CD14-positive monocyte (primary cell): ENCODE results near the gene PTPN2. TPM values are rescaled to one million over a fixed set of nuclear protein-coding genes. Genes with fewer than 3 reads are reported as not detected.
"Not testable (repeated sequence)": the region's sequence is repeated elsewhere in the genome, so short reads cannot be mapped to it uniquely, and the experiment has no call there.

Source experiments
- DNase-seq, 3 donors: peaks; one replicate each; pipeline ENCODE4 v3.0.0-alpha.2; 2011 to 2022
- H2AFZ ChIP-seq: 2 replicates; pipeline ENCODE4 v1.6.0; 2012; ENCODE audit warnings: mild to moderate bottlenecking, low read depth, low read length, inconsistent platforms; ENCODE audit not compliant: insufficient read depth, poor library complexity, severe bottlenecking
- H3K27ac ChIP-seq, 2 donors: 1 replicate in 1 of 2; 2 replicates in 1 of 2; pipeline ENCODE4 v1.5.1; 2012 to 2013; ENCODE audit warnings: low read length in 2 of 2, control low read depth in 1 of 2, inconsistent platforms in 1 of 2, low read depth in 1 of 2, mild to moderate bottlenecking in 1 of 2
- H3K27me3 ChIP-seq, 2 donors: one replicate each; pipeline versions ENCODE4 v1.6.0 to v1.6.1; 2011 to 2013; ENCODE audit warnings: low read length in 2 of 2; ENCODE audit not compliant: control insufficient read depth in 2 of 2, insufficient read depth in 2 of 2
- H3K36me3 ChIP-seq, 2 donors: replicated peaks in 1 of 2; 1 replicate in 1 of 2; 2 replicates in 1 of 2; pipeline versions ENCODE4 v1.5.1 to v1.6.1; 2012 to 2013; ENCODE audit warnings: low read length in 2 of 2, control low read depth in 1 of 2, inconsistent platforms in 1 of 2, mild to moderate bottlenecking in 1 of 2; ENCODE audit not compliant: insufficient read depth in 2 of 2, control insufficient read depth in 1 of 2
- H3K4me1 ChIP-seq, 2 donors: 1 replicate in 1 of 2; 2 replicates in 1 of 2; pipeline versions ENCODE4 v1.5.1 to v1.6.1; 2012 to 2013; ENCODE audit warnings: low read length in 2 of 2, control low read depth in 1 of 2, inconsistent platforms in 1 of 2, mild to moderate bottlenecking in 1 of 2, moderate library complexity in 1 of 2; ENCODE audit not compliant: insufficient read depth in 2 of 2, control insufficient read depth in 1 of 2
- H3K4me2 ChIP-seq: replicated peaks from 2 replicates; pipeline ENCODE3; 2012; ENCODE audit warnings: low read length, moderate library complexity, mild to moderate bottlenecking; ENCODE audit not compliant: poor library complexity, severe bottlenecking; ENCODE audit errors: extremely low read depth
- H3K4me3 ChIP-seq, 3 experiments: fragments of 200-600 bp in 1 of 3; sonication (generic) in 1 of 3; replicated peaks in 1 of 3; 1 replicate in 2 of 3; 2 replicates in 1 of 3; pipeline ENCODE4 v1.5.1; 2011 to 2013; ENCODE audit warnings: low read length in 3 of 3, mild to moderate bottlenecking in 3 of 3, control low read depth in 2 of 3, low read depth in 2 of 3, inconsistent platforms in 1 of 3, moderate library complexity in 1 of 3
- H3K79me2 ChIP-seq: 2 replicates; pipeline ENCODE4 v1.6.0; 2012; ENCODE audit warnings: mild to moderate bottlenecking, control low read depth, inconsistent platforms, low read length, moderate library complexity; ENCODE audit not compliant: insufficient read depth
- H3K9ac ChIP-seq: 2 replicates; pipeline ENCODE4 v1.6.0; 2017; ENCODE audit warnings: low read length, mild to moderate bottlenecking; ENCODE audit not compliant: insufficient read depth, poor library complexity, severe bottlenecking
- H3K9me3 ChIP-seq, 2 donors: replicated peaks in 1 of 2; 1 replicate in 1 of 2; 2 replicates in 1 of 2; pipeline versions ENCODE4 v1.5.1 to v1.6.1; 2012 to 2013; ENCODE audit warnings: low read length in 2 of 2, control low read depth in 1 of 2; ENCODE audit not compliant: control insufficient read depth in 1 of 2, insufficient read depth in 1 of 2
- H4K20me1 ChIP-seq: 2 replicates; pipeline ENCODE4 v1.6.0; 2012; ENCODE audit warnings: mild to moderate bottlenecking, low read length, control low read depth, moderate library complexity; ENCODE audit not compliant: insufficient read depth
- H3K27ac Mint-ChIP-seq, 7 donors: one replicate each; pipeline ENCODE4 v1.8.0; 2020; ENCODE audit warnings: mild to moderate bottlenecking in 7 of 7, mixed read lengths in 7 of 7, moderate library complexity in 6 of 7, inconsistent platforms in 2 of 7
- H3K27me3 Mint-ChIP-seq, 3 donors: one replicate each; pipeline ENCODE4 v1.8.0; 2021 to 2022; ENCODE audit warnings: low read depth in 3 of 3, mild to moderate bottlenecking in 3 of 3, mixed read lengths in 3 of 3, moderate library complexity in 3 of 3, inconsistent platforms in 1 of 3
- H3K36me3 Mint-ChIP-seq, 2 donors: one replicate each; pipeline ENCODE4 v1.8.0; 2020; ENCODE audit warnings: mixed read lengths in 2 of 2, inconsistent platforms in 1 of 2, mild to moderate bottlenecking in 1 of 2
- H3K4me1 Mint-ChIP-seq: one replicate; pipeline ENCODE4 v1.8.0; 2020; ENCODE audit warnings: mild to moderate bottlenecking, mixed read lengths
- H3K4me3 Mint-ChIP-seq, 2 donors: one replicate each; pipeline ENCODE4 v1.8.0; 2020; ENCODE audit warnings: mild to moderate bottlenecking in 2 of 2, mixed read lengths in 2 of 2, moderate library complexity in 1 of 2
- H3K9me3 Mint-ChIP-seq, 7 donors: one replicate each; pipeline ENCODE4 v1.8.0; 2020 to 2022; ENCODE audit warnings: mixed read lengths in 7 of 7, mild to moderate bottlenecking in 6 of 7, moderate library complexity in 6 of 7, inconsistent platforms in 2 of 7
- WGBS: methylation state at CpG from one replicate; pipeline ENCODE4 v1.1.5; 2013; ENCODE audit warnings: missing lambda C conversion rate; ENCODE audit not compliant: insufficient coverage; 5-methylcytosine and 5-hydroxymethylcytosine counted together
- intact Hi-C, 2 donors: fragments of 100-400 bp; cut with micrococcal nuclease; formaldehyde crosslinking; loops; one replicate each; pipeline versions ENCODE4 v1.15.0 to v1.15.1; 2023
- polyA plus RNA-seq, 3 donors: library from polyadenylated mRNA; depleted of rRNA in 1 of 3; unstranded in 2 of 3; stranded (reverse) in 1 of 3; fragments of 300-500 nt in 2 of 3; fragments of >200 nt in 1 of 3; fragmentation: Illumina TruSeq in 2 of 3; gene quantifications; 1 replicate in 2 of 3; 2 replicates in 1 of 3; pipeline ENCODE4 v1.2.3, GENCODE V29; 2012 to 2021
- TF ChIP-seq, protein P1 (sequence below): fragments of 200-600 bp; IDR thresholded peaks from one replicate; pipeline ENCODE4 v1.8.0; 2022; ENCODE audit warnings: antibody characterized with exemption, mild to moderate bottlenecking

The PTPN2 gene
- polyA plus RNA-seq, 3 donors, result 55.6 to 108 (median 78.4) TPM

DNA sequence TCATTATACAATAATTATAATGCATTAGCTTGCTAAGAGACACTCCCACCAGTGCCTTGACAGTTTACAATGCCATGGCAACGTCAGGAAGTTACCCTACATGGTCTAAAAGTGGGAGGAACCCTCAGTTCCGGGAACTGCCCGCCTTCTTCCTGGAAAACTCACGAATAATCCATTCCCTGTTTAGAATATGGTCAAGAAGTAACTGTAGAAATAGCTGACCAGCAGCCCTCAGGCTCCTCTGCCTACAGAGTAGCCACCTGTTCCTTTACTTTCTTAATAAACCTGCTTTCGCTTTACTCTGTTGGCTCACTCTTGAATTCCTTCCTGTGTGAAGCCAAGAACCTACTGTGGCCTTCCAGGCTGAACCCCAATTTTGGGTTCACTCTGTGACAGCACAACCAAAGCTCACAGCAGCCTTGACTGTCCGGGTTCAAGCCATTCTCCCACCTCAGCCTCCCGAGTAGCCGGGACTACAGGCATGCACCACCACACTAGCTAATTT, 20.0 kb upstream of the PTPN2 start:
- no peak for DNase-seq
- Histone ChIP-seq H3K36me3 (no peaks in the 10 kb centered on the region), H3K27me3 (peaks cover 0 to 17% of the 10 kb centered on the region in 2 donors), H3K9ac (no peak overlapping the region), H2AFZ (peak overlapping the region; percentile 55), H3K4me1 (no peaks in the 10 kb centered on the region), H3K79me2 (no peaks in the 10 kb centered on the region), H4K20me1 (no peaks in the 10 kb centered on the region), H3K4me2 (peak overlapping the region; percentile 8), H3K4me3 (no peak overlapping the region), H3K9me3 (no peaks in the 10 kb centered on the region), H3K27ac (no peak overlapping the region)
- H3K9me3 Mint-ChIP-seq, result no peaks in the 10 kb centered on the region
- 90% methylated on average over 1 of the region's 8 CpGs for WGBS
- intact Hi-C loops, result no loop called here
- peaks cover 11 to 15% (median 13%) of the 10 kb centered on the region in 3 donors for H3K27me3 Mint-ChIP-seq
- peak overlapping the region in 2 of 7 donors; percentile 31 to 42 for H3K27ac Mint-ChIP-seq
- H3K36me3 Mint-ChIP-seq, result no peaks in the 10 kb centered on the region
- peak overlapping the region; percentile 32 to 55 for H3K4me3 Mint-ChIP-seq
- peaks cover 8% of the 10 kb centered on the region for H3K4me1 Mint-ChIP-seq
- TF ChIP-seq, protein P1, sequence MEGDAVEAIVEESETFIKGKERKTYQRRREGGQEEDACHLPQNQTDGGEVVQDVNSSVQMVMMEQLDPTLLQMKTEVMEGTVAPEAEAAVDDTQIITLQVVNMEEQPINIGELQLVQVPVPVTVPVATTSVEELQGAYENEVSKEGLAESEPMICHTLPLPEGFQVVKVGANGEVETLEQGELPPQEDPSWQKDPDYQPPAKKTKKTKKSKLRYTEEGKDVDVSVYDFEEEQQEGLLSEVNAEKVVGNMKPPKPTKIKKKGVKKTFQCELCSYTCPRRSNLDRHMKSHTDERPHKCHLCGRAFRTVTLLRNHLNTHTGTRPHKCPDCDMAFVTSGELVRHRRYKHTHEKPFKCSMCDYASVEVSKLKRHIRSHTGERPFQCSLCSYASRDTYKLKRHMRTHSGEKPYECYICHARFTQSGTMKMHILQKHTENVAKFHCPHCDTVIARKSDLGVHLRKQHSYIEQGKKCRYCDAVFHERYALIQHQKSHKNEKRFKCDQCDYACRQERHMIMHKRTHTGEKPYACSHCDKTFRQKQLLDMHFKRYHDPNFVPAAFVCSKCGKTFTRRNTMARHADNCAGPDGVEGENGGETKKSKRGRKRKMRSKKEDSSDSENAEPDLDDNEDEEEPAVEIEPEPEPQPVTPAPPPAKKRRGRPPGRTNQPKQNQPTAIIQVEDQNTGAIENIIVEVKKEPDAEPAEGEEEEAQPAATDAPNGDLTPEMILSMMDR, result no peak

DNA sequence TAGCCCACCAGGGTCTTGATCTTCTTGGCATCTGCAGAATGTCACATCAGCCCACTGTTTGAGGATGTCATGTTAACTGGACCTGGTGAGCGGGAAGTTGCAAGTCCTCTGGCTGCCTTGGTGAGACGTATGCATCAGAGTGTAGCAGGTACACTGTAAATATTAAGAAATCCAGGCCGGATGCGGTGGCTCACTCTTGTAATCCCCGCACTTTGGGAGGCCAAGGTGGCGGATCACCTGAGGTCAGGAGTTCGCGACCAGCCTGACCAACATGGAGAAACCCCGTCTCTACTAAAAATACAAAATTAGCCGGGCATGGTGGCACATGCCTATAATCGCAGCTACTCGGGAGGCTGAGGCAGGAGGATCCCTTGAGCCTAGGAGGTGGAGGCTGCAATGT, 17.2 kb upstream of the PTPN2 start:
- H3K4me2 ChIP-seq, intact Hi-C loops, H4K20me1 ChIP-seq, H2AFZ ChIP-seq, H3K9ac ChIP-seq, H3K27ac ChIP-seq, H3K36me3 Mint-ChIP-seq, H3K27ac Mint-ChIP-seq, DNase-seq, H3K9me3 Mint-ChIP-seq, H3K4me1 ChIP-seq, H3K36me3 ChIP-seq, H3K4me3 Mint-ChIP-seq, H3K4me3 ChIP-seq, H3K27me3 ChIP-seq, H3K9me3 ChIP-seq, H3K79me2 ChIP-seq: not testable (repeated sequence)
- Mint-ChIP-seq H3K4me1 (peaks cover 11% of the 10 kb centered on the region), H3K27me3 (peaks cover 13 to 18% (median 14%) of the 10 kb centered on the region in 3 donors)
- 94% methylated on average over 6 of the region's 12 CpGs for WGBS

DNA sequence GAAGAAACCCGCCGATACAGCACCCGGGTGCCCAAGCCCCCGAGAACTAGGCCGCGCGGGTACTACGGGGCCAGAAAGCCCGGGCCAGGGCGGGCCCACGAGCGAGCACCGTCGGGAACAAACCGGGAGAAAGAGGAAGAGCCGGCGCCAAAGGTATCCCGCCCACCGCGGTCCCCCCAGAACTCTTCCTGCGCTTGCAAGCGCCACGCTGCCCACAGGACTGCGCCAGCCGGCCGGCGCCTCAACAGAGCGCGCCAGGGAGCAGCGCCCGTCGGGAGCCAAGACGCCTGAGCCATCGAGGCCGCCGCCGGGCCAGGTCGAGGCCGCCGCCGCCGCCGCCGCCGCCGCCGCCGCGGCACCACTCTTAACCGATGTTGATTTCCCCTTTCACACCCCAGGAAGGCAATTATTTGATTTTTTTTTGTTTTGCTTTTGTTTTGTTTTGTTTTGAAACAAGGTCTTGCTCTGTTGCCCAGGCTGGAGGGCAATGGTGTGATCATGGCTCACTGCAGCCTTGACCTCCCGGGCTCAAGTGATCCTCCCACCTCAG, 12.8 kb upstream of the PTPN2 start:
- H3K36me3 Mint-ChIP-seq, H3K27me3 ChIP-seq, H3K79me2 ChIP-seq, H3K27ac Mint-ChIP-seq, H3K36me3 ChIP-seq, H3K9me3 ChIP-seq, H3K9me3 Mint-ChIP-seq, H4K20me1 ChIP-seq, DNase-seq, H3K27ac ChIP-seq, H3K4me1 ChIP-seq: not testable (repeated sequence)
- Mint-ChIP-seq H3K4me3 (peak overlapping the region; percentile 71 to 88), H3K27me3 (peaks cover 13 to 25% (median 14%) of the 10 kb centered on the region in 3 donors), H3K4me1 (peaks cover 20% of the 10 kb centered on the region)
- under 1% methylated on average over 19 of the region's 51 CpGs for WGBS
- Histone ChIP-seq H3K4me3 (peak overlapping the region in 1 of 3 experiments; percentile 55), H2AFZ (peak overlapping the region; percentile 68), H3K9ac (peak overlapping the region; percentile 25), H3K4me2 (peak overlapping the region; percentile 57)
- intact Hi-C loops, result loop anchor here in 1 of 2 donors (5.0 kb wide), 1 partner anchor 155 kb away; no protein-coding TSS in a partner anchor
